Right cardiac atrium (tissue), 5 donors: Measurements from ENCODE around the gene EFNA2. TPM values are rescaled to one million over a fixed set of nuclear protein-coding genes. Genes with fewer than 3 reads are reported as not detected.

Experiments
- ATAC-seq, 2 donors: fragments of 200-7000 bp; cut with Tn5 transposase; one replicate each; pipeline versions ENCODE4 v1.8.0 to v1.9.1; 2020; ENCODE audit warnings: moderate library complexity in 2 of 2, mild to moderate bottlenecking in 1 of 2
- DNase-seq, 3 donors: peaks; one replicate each; pipeline ENCODE4 v3.0.0-alpha.2; 2020
- H3K27ac ChIP-seq: one replicate; pipeline ENCODE4 v1.5.1; 2013; ENCODE audit warnings: mild to moderate bottlenecking, low read length, control low read depth, moderate library complexity
- H3K27me3 ChIP-seq: one replicate; pipeline ENCODE4 v1.6.1; 2013; ENCODE audit not compliant: control insufficient read depth, insufficient read depth
- H3K4me1 ChIP-seq: one replicate; pipeline ENCODE4 v1.6.1; 2013; ENCODE audit warnings: low read length; ENCODE audit not compliant: control insufficient read depth, insufficient read depth
- H3K4me3 ChIP-seq: one replicate; pipeline ENCODE4 v1.5.1; 2013; ENCODE audit warnings: low read length, control low read depth
- H3K9me3 ChIP-seq: one replicate; pipeline ENCODE4 v1.6.1; 2013; ENCODE audit warnings: low read length; ENCODE audit not compliant: control insufficient read depth
- WGBS: extraction: QIAGEN DNeasy Blood & Tissue Kit; methylation state at CpG from one replicate; pipeline ENCODE4 v1.1.7; 2013; 5-methylcytosine and 5-hydroxymethylcytosine counted together
- intact Hi-C, 4 donors: fragments of 100-400 bp; cut with DNase I; formaldehyde crosslinking; loops; one replicate each; pipeline versions ENCODE4 v1.11.0 to v1.14.0; 2022 to 2023
- polyA plus RNA-seq: library from polyadenylated mRNA; stranded (reverse); fragments of 200-250 nt; gene quantifications from one replicate; pipeline ENCODE4 v1.2.3, GENCODE V29; 2013
- total RNA-seq, 4 donors: library from RNA; stranded (reverse); fragmentation: NEBNext Ultra II Directional; extraction: Animal tissue kit (Norgen Biotek cat#: 25700); gene quantifications; one replicate each; pipeline ENCODE4 v1.2.1, GENCODE V29; 2021
- donor health status: healthy with polysubstance abuse.
- donor health status: DM: no; HTN: yes; CAD: no.
- donor health status: DM: no; HTN: no; CAD: no.
- donor health status: DM: no; HTN: yes; CAD: no; lungs with severe emphysema.
- donor health status: DM: yes; HTN: yes; CAD: no.

The EFNA2 gene
- total and polyA plus RNA-seq, 5 donors, result not detected

GRCh38 chr19:1275260-1275975, 10.3 kb upstream of the EFNA2 start, which contains the start of gene FAM174C:
Gene FAM174C (plus strand): TSS chr19:1275530. CDS start chr19:1275550, 20 bp downstream.
- peak within 1 kb of the TSS; percentile 70 for H3K4me3 ChIP-seq
- no peaks in the 10 kb centered on the region for H3K9me3 ChIP-seq
- intact Hi-C loops, result no loop called here
- peaks cover 11% of the 10 kb centered on the region for H3K4me1 ChIP-seq
- ATAC-seq (peak; percentile 74 to 85), DNase-seq (peak; percentile 97 to 98 (median 98))
- H3K27me3 ChIP-seq, result no peaks in the 10 kb centered on the region
- H3K27ac ChIP-seq, result peak within 1 kb of the TSS; percentile 97
- under 1% methylated on average over 98 of the region's 98 CpGs for WGBS

- H3K9me3 ChIP-seq, result no peaks in the 10 kb centered on the region
- 8% methylated on average over 43 of the region's 43 CpGs for WGBS
- peak overlapping the region; percentile 70 for H3K4me3 ChIP-seq
- ATAC-seq (peak; percentile 1 to 75), DNase-seq (peak in 1 of 3 donors; percentile 82)
- peaks cover 8% of the 10 kb centered on the region for H3K4me1 ChIP-seq
- no peaks in the 10 kb centered on the region for H3K27me3 ChIP-seq
- H3K27ac ChIP-seq, result peak overlapping the region; percentile 46
- intact Hi-C loops, result no loop called here
Measured at GRCh38 chr19:1275976-1276627, 9.6 kb upstream of the EFNA2 start.

GRCh38 chr19:1276628-1277022, 9.0 kb upstream of the EFNA2 start:
- intact Hi-C loops, result no loop called here
- H3K27me3 ChIP-seq, result no peaks in the 10 kb centered on the region
- H3K27ac ChIP-seq, result no peak overlapping the region
- peaks cover 7% of the 10 kb centered on the region for H3K4me1 ChIP-seq
- 72% methylated on average over 10 of the region's 10 CpGs for WGBS
- H3K4me3 ChIP-seq, result no peak overlapping the region
- DNase-seq (no peak), ATAC-seq (no peak)
- H3K9me3 ChIP-seq, result no peaks in the 10 kb centered on the region

- DNase-seq (no peak), ATAC-seq (no peak)
- Histone ChIP-seq H3K4me1 (peaks cover 7% of the 10 kb centered on the region), H3K4me3 (no peak overlapping the region), H3K27ac (no peak overlapping the region), H3K27me3 (no peaks in the 10 kb centered on the region), H3K9me3 (no peaks in the 10 kb centered on the region)
- WGBS, result 93% methylated on average over 15 of the region's 15 CpGs
- intact Hi-C loops, result no loop called here
Measured at GRCh38 chr19:1277061-1277460, 8.6 kb upstream of the EFNA2 start.

GRCh38 chr19:1278074-1278473, 7.6 kb upstream of the EFNA2 start:
- no peaks in the 10 kb centered on the region for H3K27me3 ChIP-seq
- H3K4me1 ChIP-seq, result peaks cover 5% of the 10 kb centered on the region
- H3K4me3 ChIP-seq, result no peak overlapping the region
- DNase-seq, result no peak
- WGBS, result 83% methylated on average over 12 of the region's 12 CpGs
- H3K27ac ChIP-seq, result no peak overlapping the region
- intact Hi-C loops, result no loop called here
- H3K9me3 ChIP-seq, result no peaks in the 10 kb centered on the region
- ATAC-seq, result no peak

GRCh38 chr19:1278713-1279660, 6.7 kb upstream of the EFNA2 start:
- Histone ChIP-seq H3K27me3 (no peaks in the 10 kb centered on the region), H3K4me1 (peaks cover 4% of the 10 kb centered on the region), H3K9me3 (no peaks in the 10 kb centered on the region), H3K27ac (no peak overlapping the region), H3K4me3 (no peak overlapping the region)
- WGBS, result 89% methylated on average over 25 of the region's 25 CpGs
- DNase-seq, result no peak
- intact Hi-C loops, result no loop called here
- no peak for ATAC-seq

- H3K27ac ChIP-seq, result no peak overlapping the region
- intact Hi-C loops, result loop anchor here in 3 of 4 donors (5.0 to 10.0 kb wide), 3 partner anchors 75 to 102 kb away; partner anchors contain the start of gene NDUFS7 (in 1 of the 3)
- H3K4me1 ChIP-seq, result peaks cover 1% of the 10 kb centered on the region
- H3K9me3 ChIP-seq, result no peaks in the 10 kb centered on the region
- DNase-seq (peak; percentile 80 to 94 (median 94)), ATAC-seq (peak; percentile 17 to 24)
- 31% methylated on average over 10 of the region's 10 CpGs for WGBS
- no peaks in the 10 kb centered on the region for H3K27me3 ChIP-seq
- no peak overlapping the region for H3K4me3 ChIP-seq
Measured at GRCh38 chr19:1279782-1280341, 5.8 kb upstream of the EFNA2 start.

- Histone ChIP-seq H3K4me1 (no peaks in the 10 kb centered on the region), H3K27ac (no peak overlapping the region), H3K4me3 (no peak overlapping the region), H3K27me3 (no peaks in the 10 kb centered on the region), H3K9me3 (no peaks in the 10 kb centered on the region)
- intact Hi-C loops, result loop anchor here in 3 of 4 donors (5.0 to 10.0 kb wide), 3 partner anchors 74 to 101 kb away; partner anchors contain the start of gene NDUFS7 (in 1 of the 3)
- 84% methylated on average over 53 of the region's 53 CpGs for WGBS
- DNase-seq, result no peak
- no peak for ATAC-seq
Measured at GRCh38 chr19:1280636-1281568, 4.8 kb upstream of the EFNA2 start.

GRCh38 chr19:1281569-1282287, 3.9 kb upstream of the EFNA2 start:
- intact Hi-C loops, result loop anchor here in 3 of 4 donors (5.0 to 10.0 kb wide), 3 partner anchors 73 to 101 kb away; partner anchors contain the start of gene NDUFS7 (in 1 of the 3)
- WGBS, result 68% methylated on average over 15 of the region's 15 CpGs
- ATAC-seq (no peak), DNase-seq (no peak)
- no peak overlapping the region for H3K27ac ChIP-seq
- H3K27me3 ChIP-seq, result no peaks in the 10 kb centered on the region
- no peak overlapping the region for H3K4me3 ChIP-seq
- no peaks in the 10 kb centered on the region for H3K9me3 ChIP-seq
- no peaks in the 10 kb centered on the region for H3K4me1 ChIP-seq
